Measurements from ENCODE around the gene GRM8. TPM values are rescaled to one million over a fixed set of nuclear protein-coding genes. Genes with fewer than 3 reads are reported as not detected.

GRM8 gene
- total RNA-seq (2022) (0.24 and 0.40 TPM in 2 replicates), Bru-seq, nascent RNA (percentile 12 among the genes with signal in this experiment), BruChase-seq, experiment 1, labeled RNA remaining after a 6-hour chase (percentile 11 among the genes with signal in this experiment), BruChase-seq, experiment 2, labeled RNA remaining after a 2-hour chase (percentile 13 among the genes with signal in this experiment)
- long read RNA-seq: 0 reads

DNA sequence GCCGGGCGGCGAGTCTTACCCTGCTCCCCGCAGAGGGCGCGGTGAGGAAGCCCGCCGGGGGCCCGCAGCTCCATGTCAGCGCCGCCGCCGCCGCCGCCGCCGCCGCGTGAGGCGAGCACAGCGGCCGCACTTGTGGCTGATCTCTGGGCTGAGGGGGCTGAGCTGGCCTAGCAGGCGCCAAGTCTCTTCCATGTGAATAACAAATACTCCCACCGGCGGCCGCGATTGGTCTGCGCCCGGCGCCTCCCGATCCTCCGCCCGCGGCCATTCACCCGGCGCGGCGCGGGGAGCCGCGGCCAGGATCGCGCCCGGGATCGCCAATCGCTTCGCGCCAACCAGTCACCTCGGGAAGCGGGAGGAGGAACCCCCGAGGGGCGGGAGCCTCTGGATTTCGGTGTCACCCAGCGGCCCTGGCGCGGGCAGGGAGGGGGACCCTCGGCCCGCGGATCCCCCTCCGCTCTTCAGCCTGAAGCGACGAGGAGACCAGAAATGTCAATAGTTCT, at the start of gene GRM8:
Gene GRM8, minus strand, starts transcription at position 164 of the 503 bp plus-strand sequence.
- CTCF ChIA-PET: interaction anchor here (1.8 to 2.4 kb wide), 2 partner anchors 145 to 449 kb away, joined by 10 to 11 read pairs; no protein-coding TSS in a partner anchor

GRCh38 chr7:127290801-127291361, 38.1 kb upstream of the GRM8 start:
- intact Hi-C loops (cut with micrococcal nuclease; ENCODE audit: unreplicated experiment): no loop called here
- Mint-ChIP-seq H3K27ac (ENCODE audit: unreplicated experiment) (no peak overlapping the region), H3K4me1 (ENCODE audit: low read depth, unreplicated experiment) (no peaks in the 10 kb centered on the region), H3K36me3 (ENCODE audit: insufficient read depth, unreplicated experiment) (no peaks in the 10 kb centered on the region), H3K27me3 (ENCODE audit: unreplicated experiment) (peaks cover 66% of the 10 kb centered on the region), H3K9me3 (ENCODE audit: low read depth, unreplicated experiment) (no peaks in the 10 kb centered on the region), H3K4me3 (ENCODE audit: low read depth, unreplicated experiment) (no peak overlapping the region)
- CTCF ChIA-PET: no interaction called here
- DNase-seq: no peak
- TF ChIP-seq CTCF (IDR thresholded peaks at IDR 0.05; ENCODE audit: unreplicated experiment): no peak
- no TSS peak for BruUV-seq (replicated peaks)

More for the DNA sequence above, at the start of gene GRM8:
- Mint-ChIP-seq H3K4me3 (ENCODE audit: low read depth, unreplicated experiment) (peak within 1 kb of the TSS; percentile 84), H3K9me3 (ENCODE audit: low read depth, unreplicated experiment) (no peaks in the 10 kb centered on the region), H3K27ac (ENCODE audit: unreplicated experiment) (no peak within 1 kb of the TSS), H3K4me1 (ENCODE audit: low read depth, unreplicated experiment) (peaks cover 7% of the 10 kb centered on the region), H3K36me3 (ENCODE audit: insufficient read depth, unreplicated experiment) (peaks cover 23% of the 10 kb centered on the region), H3K27me3 (ENCODE audit: unreplicated experiment) (peaks cover 87% of the 10 kb centered on the region)
- DNase-seq: peak; percentile 49
- BruUV-seq (replicated peaks): no TSS peak
- intact Hi-C loops (cut with micrococcal nuclease; ENCODE audit: unreplicated experiment): loop anchor here (5.0 kb wide), 3 partner anchors 146 to 259 kb away; no protein-coding TSS in a partner anchor
- no peak for TF ChIP-seq CTCF (IDR thresholded peaks at IDR 0.05; ENCODE audit: unreplicated experiment)

DNA sequence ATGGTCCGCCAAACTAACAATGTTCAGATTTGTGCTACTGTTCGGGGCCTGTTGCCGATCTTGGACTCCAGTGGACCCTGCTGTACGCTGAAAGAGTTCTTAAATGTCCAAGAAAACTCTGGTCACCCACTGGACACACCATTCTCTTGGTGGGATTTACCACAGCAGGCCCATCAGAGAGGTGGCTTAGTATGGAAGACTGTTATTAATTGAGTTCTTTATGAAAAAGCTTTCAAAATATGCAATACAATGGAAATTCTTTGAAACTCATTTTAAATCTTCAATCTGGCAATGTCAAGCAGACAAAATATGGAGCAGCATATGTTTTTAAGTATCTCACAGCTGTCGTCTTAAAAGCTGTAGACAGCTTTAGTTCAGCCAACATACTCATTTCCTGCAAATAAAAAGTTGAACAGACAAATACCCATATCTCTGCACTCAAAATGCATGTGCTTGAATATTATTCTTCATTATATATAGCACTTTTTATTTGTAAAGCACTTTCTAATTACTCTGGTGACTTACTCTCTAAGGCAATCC, 37.4 kb upstream of the GRM8 start:
- CTCF ChIA-PET: no interaction called here
- no TSS peak for BruUV-seq (replicated peaks)
- no peak for TF ChIP-seq CTCF (IDR thresholded peaks at IDR 0.05; ENCODE audit: unreplicated experiment)
- intact Hi-C loops (cut with micrococcal nuclease; ENCODE audit: unreplicated experiment): no loop called here
- peaks cover 69% of the 10 kb centered on the region for H3K27me3 Mint-ChIP-seq (ENCODE audit: unreplicated experiment)
- no peaks in the 10 kb centered on the region for H3K36me3 Mint-ChIP-seq (ENCODE audit: insufficient read depth, unreplicated experiment)
- no peaks in the 10 kb centered on the region for H3K9me3 Mint-ChIP-seq (ENCODE audit: low read depth, unreplicated experiment)
- no peak overlapping the region for H3K4me3 Mint-ChIP-seq (ENCODE audit: low read depth, unreplicated experiment)
- no peak overlapping the region for H3K27ac Mint-ChIP-seq (ENCODE audit: unreplicated experiment)
- H3K4me1 Mint-ChIP-seq (ENCODE audit: low read depth, unreplicated experiment): no peaks in the 10 kb centered on the region
- DNase-seq: no peak

- Mint-ChIP-seq H3K27me3 (ENCODE audit: unreplicated experiment) (peaks cover 67% of the 10 kb centered on the region), H3K27ac (ENCODE audit: unreplicated experiment) (no peak overlapping the region), H3K4me3 (ENCODE audit: low read depth, unreplicated experiment) (no peak overlapping the region), H3K4me1 (ENCODE audit: low read depth, unreplicated experiment) (no peaks in the 10 kb centered on the region), H3K36me3 (ENCODE audit: insufficient read depth, unreplicated experiment) (no peaks in the 10 kb centered on the region), H3K9me3 (ENCODE audit: low read depth, unreplicated experiment) (no peaks in the 10 kb centered on the region)
- CTCF ChIA-PET: no interaction called here
- no TSS peak for BruUV-seq (replicated peaks)
- DNase-seq: no peak
- intact Hi-C loops (cut with micrococcal nuclease; ENCODE audit: unreplicated experiment): no loop called here
- TF ChIP-seq CTCF (IDR thresholded peaks at IDR 0.05; ENCODE audit: unreplicated experiment): no peak
Observed at GRCh38 chr7:127287133-127287532, 34.4 kb upstream of the GRM8 start.
